Esophagus muscularis mucosa (tissue), 4 donors: ENCODE data around the gene KCNJ12.

Experiments used
- EP300 ChIP-seq: sonication (generic); formaldehyde crosslinking; IDR thresholded peaks from one replicate; pipeline ENCODE4 v1.6.1; 2017; ENCODE audit warnings: antibody characterized with exemption
- POLR2A ChIP-seq: fragments of 450-650 bp; IDR thresholded peaks from one replicate; pipeline ENCODE4 v1.6.1; 2017; ENCODE audit warnings: antibody characterized with exemption, moderate library complexity, mild to moderate bottlenecking, low read depth
- POLR2AphosphoS5 ChIP-seq, 2 donors: sonication (generic); formaldehyde crosslinking; IDR thresholded peaks; one replicate each; pipeline ENCODE4 v1.6.1; 2017; ENCODE audit warnings: antibody characterized with exemption in 2 of 2
- TF ChIP-seq, protein P1 (sequence below), 3 experiments: fragments of 200-600 bp in 2 of 3; fragments of 450-650 bp in 1 of 3; sonication (generic) in 2 of 3; IDR thresholded peaks; one replicate each; pipeline ENCODE4 v1.5.1; 2017 to 2019; ENCODE audit warnings: antibody characterized with exemption in 3 of 3, mild to moderate bottlenecking in 2 of 3, moderate library complexity in 1 of 3

DNA sequence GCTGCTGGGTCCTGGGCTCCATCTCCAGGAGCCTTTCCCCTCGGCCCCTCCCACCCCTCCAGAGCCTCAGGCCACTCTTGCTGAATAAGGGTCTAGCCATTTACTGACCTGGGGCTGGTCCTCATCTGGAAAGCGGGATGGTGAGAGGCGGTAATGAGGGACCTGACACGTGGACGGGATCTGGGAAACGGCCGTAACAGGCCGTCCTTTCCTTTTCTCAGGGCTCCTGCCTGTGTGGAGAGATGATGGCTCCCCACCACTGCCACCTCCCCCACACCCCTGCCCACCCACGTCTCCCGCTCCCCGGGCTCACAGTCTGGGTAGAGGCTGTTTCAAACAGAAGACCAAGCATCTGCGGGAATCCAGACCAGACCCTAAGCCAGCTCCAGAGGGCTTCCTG lies 20.6 kb upstream of the KCNJ12 start:
- TF ChIP-seq, protein P1, sequence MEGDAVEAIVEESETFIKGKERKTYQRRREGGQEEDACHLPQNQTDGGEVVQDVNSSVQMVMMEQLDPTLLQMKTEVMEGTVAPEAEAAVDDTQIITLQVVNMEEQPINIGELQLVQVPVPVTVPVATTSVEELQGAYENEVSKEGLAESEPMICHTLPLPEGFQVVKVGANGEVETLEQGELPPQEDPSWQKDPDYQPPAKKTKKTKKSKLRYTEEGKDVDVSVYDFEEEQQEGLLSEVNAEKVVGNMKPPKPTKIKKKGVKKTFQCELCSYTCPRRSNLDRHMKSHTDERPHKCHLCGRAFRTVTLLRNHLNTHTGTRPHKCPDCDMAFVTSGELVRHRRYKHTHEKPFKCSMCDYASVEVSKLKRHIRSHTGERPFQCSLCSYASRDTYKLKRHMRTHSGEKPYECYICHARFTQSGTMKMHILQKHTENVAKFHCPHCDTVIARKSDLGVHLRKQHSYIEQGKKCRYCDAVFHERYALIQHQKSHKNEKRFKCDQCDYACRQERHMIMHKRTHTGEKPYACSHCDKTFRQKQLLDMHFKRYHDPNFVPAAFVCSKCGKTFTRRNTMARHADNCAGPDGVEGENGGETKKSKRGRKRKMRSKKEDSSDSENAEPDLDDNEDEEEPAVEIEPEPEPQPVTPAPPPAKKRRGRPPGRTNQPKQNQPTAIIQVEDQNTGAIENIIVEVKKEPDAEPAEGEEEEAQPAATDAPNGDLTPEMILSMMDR (IDR thresholded peaks at IDR 0.05), result no peak
- no peak for TF ChIP-seq POLR2A
- TF ChIP-seq POLR2AphosphoS5 (IDR thresholded peaks at IDR 0.05), result no peak
- TF ChIP-seq EP300, result no peak
